ENCODE measurements around the gene NRP2. TPM values are rescaled to one million over a fixed set of nuclear protein-coding genes. Genes with fewer than 3 reads are reported as not detected.

Gene NRP2
- total RNA-seq, 2 experiments from 2014 or later, result 1.1 to 2.0 TPM

GRCh38 chr2:205752296-205752820 is 70.1 kb downstream of the NRP2 start:
- Mint-ChIP-seq H3K9me3 (no peaks in the 10 kb centered on the region), H3K4me3 (no peak overlapping the region), H3K27me3 (peaks cover 23% of the 10 kb centered on the region), H3K36me3 (no peaks in the 10 kb centered on the region), H3K27ac (no peak overlapping the region), H3K4me1 (no peaks in the 10 kb centered on the region)
- DNase-seq, result no peak

- no peak overlapping the region for H3K27ac Mint-ChIP-seq
- H3K9me3 Mint-ChIP-seq, result no peaks in the 10 kb centered on the region
- no peak for DNase-seq
- no peaks in the 10 kb centered on the region for H3K4me1 Mint-ChIP-seq
- peaks cover 23% of the 10 kb centered on the region for H3K27me3 Mint-ChIP-seq
- no peak overlapping the region for H3K4me3 Mint-ChIP-seq
- no peaks in the 10 kb centered on the region for H3K36me3 Mint-ChIP-seq
These were observed 70.6 kb downstream of the NRP2 start for GRCh38 chr2:205752924-205753323.

- no peak for DNase-seq
- Mint-ChIP-seq H3K36me3 (no peaks in the 10 kb centered on the region), H3K9me3 (no peaks in the 10 kb centered on the region), H3K4me1 (no peaks in the 10 kb centered on the region), H3K4me3 (no peak overlapping the region), H3K27ac (no peak overlapping the region), H3K27me3 (peaks cover 23% of the 10 kb centered on the region)
These were observed 72.1 kb downstream of the NRP2 start for GRCh38 chr2:205754285-205754923.

GRCh38 chr2:205754924-205755321 is 72.6 kb downstream of the NRP2 start:
- DNase-seq, result no peak
- Mint-ChIP-seq H3K27ac (no peak overlapping the region), H3K4me1 (no peaks in the 10 kb centered on the region), H3K36me3 (no peaks in the 10 kb centered on the region), H3K27me3 (peaks cover 23% of the 10 kb centered on the region), H3K9me3 (no peaks in the 10 kb centered on the region), H3K4me3 (no peak overlapping the region)

- no peaks in the 10 kb centered on the region for H3K36me3 Mint-ChIP-seq
- H3K27me3 Mint-ChIP-seq, result peaks cover 13% of the 10 kb centered on the region
- no peak overlapping the region for H3K27ac Mint-ChIP-seq
- no peak for DNase-seq
- H3K9me3 Mint-ChIP-seq, result no peaks in the 10 kb centered on the region
- no peak overlapping the region for H3K4me3 Mint-ChIP-seq
- H3K4me1 Mint-ChIP-seq, result no peaks in the 10 kb centered on the region
These were observed 73.6 kb downstream of the NRP2 start for GRCh38 chr2:205755923-205756322.

- Mint-ChIP-seq H3K4me1 (no peaks in the 10 kb centered on the region), H3K4me3 (no peak overlapping the region), H3K9me3 (no peaks in the 10 kb centered on the region), H3K27ac (no peak overlapping the region), H3K36me3 (no peaks in the 10 kb centered on the region), H3K27me3 (peaks cover 4% of the 10 kb centered on the region)
- DNase-seq, result no peak
These were observed 75.0 kb downstream of the NRP2 start for GRCh38 chr2:205757271-205757670.

- H3K4me1 Mint-ChIP-seq, result no peaks in the 10 kb centered on the region
- no peak for DNase-seq
- H3K4me3 Mint-ChIP-seq, result no peak overlapping the region
- H3K36me3 Mint-ChIP-seq, result no peaks in the 10 kb centered on the region
- H3K27ac Mint-ChIP-seq, result no peak overlapping the region
- H3K27me3 Mint-ChIP-seq, result peaks cover 5% of the 10 kb centered on the region
- H3K9me3 Mint-ChIP-seq, result no peaks in the 10 kb centered on the region
These were observed 75.8 kb downstream of the NRP2 start for GRCh38 chr2:205758051-205758450.

- Mint-ChIP-seq H3K9me3 (no peaks in the 10 kb centered on the region), H3K27me3 (peaks cover 8% of the 10 kb centered on the region), H3K4me3 (no peak overlapping the region), H3K36me3 (no peaks in the 10 kb centered on the region), H3K27ac (no peak overlapping the region), H3K4me1 (no peaks in the 10 kb centered on the region)
- DNase-seq, result no peak
These were observed 76.2 kb downstream of the NRP2 start for GRCh38 chr2:205758500-205758899.

GRCh38 chr2:205759257-205759656 is 77.0 kb downstream of the NRP2 start:
- no peak overlapping the region for H3K4me3 Mint-ChIP-seq
- no peak overlapping the region for H3K27ac Mint-ChIP-seq
- no peaks in the 10 kb centered on the region for H3K36me3 Mint-ChIP-seq
- no peaks in the 10 kb centered on the region for H3K4me1 Mint-ChIP-seq
- peaks cover 16% of the 10 kb centered on the region for H3K27me3 Mint-ChIP-seq
- no peak for DNase-seq
- H3K9me3 Mint-ChIP-seq, result no peaks in the 10 kb centered on the region

- Mint-ChIP-seq H3K4me3 (no peak overlapping the region), H3K27ac (no peak overlapping the region), H3K36me3 (no peaks in the 10 kb centered on the region), H3K9me3 (no peaks in the 10 kb centered on the region), H3K4me1 (no peaks in the 10 kb centered on the region), H3K27me3 (peaks cover 20% of the 10 kb centered on the region)
- no peak for DNase-seq
These were observed 77.4 kb downstream of the NRP2 start for GRCh38 chr2:205759732-205760131.

- Mint-ChIP-seq H3K27ac (no peak overlapping the region), H3K36me3 (no peaks in the 10 kb centered on the region), H3K4me3 (no peak overlapping the region), H3K4me1 (no peaks in the 10 kb centered on the region), H3K9me3 (no peaks in the 10 kb centered on the region), H3K27me3 (peaks cover 22% of the 10 kb centered on the region)
- no peak for DNase-seq
These were observed 77.9 kb downstream of the NRP2 start for GRCh38 chr2:205760157-205760556.

- H3K4me3 Mint-ChIP-seq, result no peak overlapping the region
- H3K9me3 Mint-ChIP-seq, result no peaks in the 10 kb centered on the region
- no peak for DNase-seq
- no peaks in the 10 kb centered on the region for H3K4me1 Mint-ChIP-seq
- H3K27ac Mint-ChIP-seq, result no peak overlapping the region
- H3K36me3 Mint-ChIP-seq, result no peaks in the 10 kb centered on the region
- H3K27me3 Mint-ChIP-seq, result peaks cover 33% of the 10 kb centered on the region
These were observed 79.1 kb downstream of the NRP2 start for GRCh38 chr2:205761421-205761820.

GRCh38 chr2:205762881-205763280 is 80.6 kb downstream of the NRP2 start:
- no peak for DNase-seq
- Mint-ChIP-seq H3K36me3 (no peaks in the 10 kb centered on the region), H3K27ac (no peak overlapping the region), H3K27me3 (peaks cover 43% of the 10 kb centered on the region), H3K4me1 (no peaks in the 10 kb centered on the region), H3K9me3 (no peaks in the 10 kb centered on the region), H3K4me3 (no peak overlapping the region)

GRCh38 chr2:205763708-205764211 is 81.5 kb downstream of the NRP2 start:
- DNase-seq, result peak; percentile 16
- Mint-ChIP-seq H3K4me1 (no peaks in the 10 kb centered on the region), H3K9me3 (no peaks in the 10 kb centered on the region), H3K27me3 (peaks cover 43% of the 10 kb centered on the region), H3K36me3 (no peaks in the 10 kb centered on the region), H3K27ac (no peak overlapping the region), H3K4me3 (no peak overlapping the region)

GRCh38 chr2:205764270-205764746 is 82.0 kb downstream of the NRP2 start:
- peaks cover 43% of the 10 kb centered on the region for H3K27me3 Mint-ChIP-seq
- no peaks in the 10 kb centered on the region for H3K9me3 Mint-ChIP-seq
- H3K27ac Mint-ChIP-seq, result no peak overlapping the region
- no peaks in the 10 kb centered on the region for H3K36me3 Mint-ChIP-seq
- H3K4me1 Mint-ChIP-seq, result peaks cover 2% of the 10 kb centered on the region
- no peak for DNase-seq
- no peak overlapping the region for H3K4me3 Mint-ChIP-seq

GRCh38 chr2:205765151-205765550 is 82.8 kb downstream of the NRP2 start:
- H3K27ac Mint-ChIP-seq, result no peak overlapping the region
- no peak overlapping the region for H3K4me3 Mint-ChIP-seq
- peaks cover 8% of the 10 kb centered on the region for H3K4me1 Mint-ChIP-seq
- H3K36me3 Mint-ChIP-seq, result no peaks in the 10 kb centered on the region
- peaks cover 47% of the 10 kb centered on the region for H3K27me3 Mint-ChIP-seq
- no peaks in the 10 kb centered on the region for H3K9me3 Mint-ChIP-seq
- no peak for DNase-seq
